PFSK-1 (cell line): ENCODE measurements around the gene SLC2A4RG.

ENCODE experiments used
- FOXP2 ChIP-seq: optimal IDR thresholded peaks from 2 replicates; pipeline ENCODE3; 2011; ENCODE audit warnings: borderline replicate concordance, control low read depth, inconsistent platforms; ENCODE audit not compliant: insufficient read depth; ENCODE audit errors: extremely low read length, extremely low read depth
- POLR2AphosphoS5 ChIP-seq: IDR thresholded peaks from 2 replicates; pipeline ENCODE4 v1.6.1; 2012; ENCODE audit warnings: low read depth, mild to moderate bottlenecking, control low read depth, low read length, moderate library complexity
- SIN3A ChIP-seq: IDR thresholded peaks from 2 replicates; pipeline ENCODE4 v1.6.1; 2012; ENCODE audit warnings: mild to moderate bottlenecking, low read length, moderate library complexity, borderline replicate concordance; ENCODE audit not compliant: insufficient read depth
- TAF1 ChIP-seq: IDR thresholded peaks from 2 replicates; pipeline ENCODE4 v1.6.1; 2012; ENCODE audit warnings: low read length, control low read depth, borderline replicate concordance; ENCODE audit not compliant: insufficient read depth

- TF ChIP-seq SIN3A, result no peak
- no peak for TF ChIP-seq TAF1
- TF ChIP-seq FOXP2, result no peak
- TF ChIP-seq POLR2AphosphoS5, result no peak
Observed at GRCh38 chr20:63752411-63753101, 13.0 kb downstream of the SLC2A4RG start.
